ENCODE results near the gene DEGS1.
"Not testable (repeated sequence)": the region's sequence is repeated elsewhere in the genome, so short reads cannot be mapped to it uniquely, and the experiment has no call there.

DEGS1 gene

GRCh38 chr1:224189561-224189960, 6.5 kb downstream of the DEGS1 start:
- Mint-ChIP-seq H3K27me3 (ENCODE audit: low read depth) (no peaks in the 10 kb centered on the region), H3K36me3 (ENCODE audit: low read depth) (peaks cover 64% of the 10 kb centered on the region), H3K9me3 (no peaks in the 10 kb centered on the region), H3K4me1 (ENCODE audit: low read depth) (peaks cover 43% of the 10 kb centered on the region), H3K27ac (peak overlapping the region; percentile 17), H3K4me3 (no peak overlapping the region)
- no peak for DNase-seq (ENCODE audit: low spot score)

GRCh38 chr1:224192082-224192788, 9.2 kb downstream of the DEGS1 start:
- H3K36me3 Mint-ChIP-seq (ENCODE audit: low read depth) = peaks cover 51% of the 10 kb centered on the region
- no peaks in the 10 kb centered on the region for H3K27me3 Mint-ChIP-seq (ENCODE audit: low read depth)
- H3K9me3 Mint-ChIP-seq = no peaks in the 10 kb centered on the region
- no peak for DNase-seq (ENCODE audit: low spot score)
- H3K27ac Mint-ChIP-seq = peak overlapping the region; percentile 65
- H3K4me3 Mint-ChIP-seq = peak overlapping the region; percentile 32
- peaks cover 34% of the 10 kb centered on the region for H3K4me1 Mint-ChIP-seq (ENCODE audit: low read depth)

GRCh38 chr1:224193319-224193966, 10.4 kb downstream of the DEGS1 start:
- Mint-ChIP-seq H3K4me3 (no peak overlapping the region), H3K36me3 (ENCODE audit: low read depth) (peaks cover 46% of the 10 kb centered on the region), H3K4me1 (ENCODE audit: low read depth) (peaks cover 29% of the 10 kb centered on the region), H3K9me3 (no peaks in the 10 kb centered on the region), H3K27me3 (ENCODE audit: low read depth) (no peaks in the 10 kb centered on the region), H3K27ac (no peak overlapping the region)
- no peak for DNase-seq (ENCODE audit: low spot score)

- Mint-ChIP-seq H3K4me1 (ENCODE audit: low read depth) (peaks cover 16% of the 10 kb centered on the region), H3K27ac (no peak overlapping the region), H3K4me3 (no peak overlapping the region), H3K27me3 (ENCODE audit: low read depth) (no peaks in the 10 kb centered on the region), H3K9me3 (no peaks in the 10 kb centered on the region), H3K36me3 (ENCODE audit: low read depth) (peaks cover 27% of the 10 kb centered on the region)
- DNase-seq (ENCODE audit: low spot score) = no peak
Observed at GRCh38 chr1:224196813-224197600, 14.0 kb downstream of the DEGS1 start.

- peaks cover 16% of the 10 kb centered on the region for H3K36me3 Mint-ChIP-seq (ENCODE audit: low read depth)
- DNase-seq (ENCODE audit: low spot score) = no peak
- no peak overlapping the region for H3K4me3 Mint-ChIP-seq
- no peak overlapping the region for H3K27ac Mint-ChIP-seq
- no peaks in the 10 kb centered on the region for H3K9me3 Mint-ChIP-seq
- H3K4me1 Mint-ChIP-seq (ENCODE audit: low read depth) = peaks cover 9% of the 10 kb centered on the region
- H3K27me3 Mint-ChIP-seq (ENCODE audit: low read depth) = no peaks in the 10 kb centered on the region
Observed at GRCh38 chr1:224198572-224198971, 15.5 kb downstream of the DEGS1 start.

GRCh38 chr1:224199679-224200078, 16.6 kb downstream of the DEGS1 start:
- DNase-seq (ENCODE audit: low spot score) = no peak
- H3K27ac Mint-ChIP-seq = no peak overlapping the region
- no peaks in the 10 kb centered on the region for H3K9me3 Mint-ChIP-seq
- H3K36me3 Mint-ChIP-seq (ENCODE audit: low read depth) = peaks cover 8% of the 10 kb centered on the region
- no peaks in the 10 kb centered on the region for H3K27me3 Mint-ChIP-seq (ENCODE audit: low read depth)
- no peak overlapping the region for H3K4me3 Mint-ChIP-seq
- H3K4me1 Mint-ChIP-seq (ENCODE audit: low read depth) = peaks cover 9% of the 10 kb centered on the region

- Mint-ChIP-seq H3K27ac (no peak overlapping the region), H3K4me1 (ENCODE audit: low read depth) (peaks cover 12% of the 10 kb centered on the region), H3K36me3 (ENCODE audit: low read depth) (no peaks in the 10 kb centered on the region), H3K9me3 (no peaks in the 10 kb centered on the region), H3K4me3 (no peak overlapping the region), H3K27me3 (ENCODE audit: low read depth) (no peaks in the 10 kb centered on the region)
- DNase-seq (ENCODE audit: low spot score) = no peak
Observed at GRCh38 chr1:224201383-224201782, 18.3 kb downstream of the DEGS1 start.

GRCh38 chr1:224201853-224202252, 18.8 kb downstream of the DEGS1 start:
- H3K4me1 Mint-ChIP-seq (ENCODE audit: low read depth) = peaks cover 12% of the 10 kb centered on the region
- H3K4me3 Mint-ChIP-seq = no peak overlapping the region
- no peak for DNase-seq (ENCODE audit: low spot score)
- H3K27ac Mint-ChIP-seq = no peak overlapping the region
- H3K27me3 Mint-ChIP-seq (ENCODE audit: low read depth) = no peaks in the 10 kb centered on the region
- H3K36me3 Mint-ChIP-seq (ENCODE audit: low read depth) = no peaks in the 10 kb centered on the region
- no peaks in the 10 kb centered on the region for H3K9me3 Mint-ChIP-seq

- Mint-ChIP-seq H3K4me3 (no peak overlapping the region), H3K9me3 (no peaks in the 10 kb centered on the region), H3K36me3 (ENCODE audit: low read depth) (no peaks in the 10 kb centered on the region), H3K4me1 (ENCODE audit: low read depth) (peaks cover 12% of the 10 kb centered on the region), H3K27ac (no peak overlapping the region), H3K27me3 (ENCODE audit: low read depth) (no peaks in the 10 kb centered on the region)
- no peak for DNase-seq (ENCODE audit: low spot score)
Observed at GRCh38 chr1:224203243-224204016, 20.4 kb downstream of the DEGS1 start.

- Mint-ChIP-seq H3K9me3 (no peaks in the 10 kb centered on the region), H3K36me3 (ENCODE audit: low read depth) (no peaks in the 10 kb centered on the region), H3K27me3 (ENCODE audit: low read depth) (no peaks in the 10 kb centered on the region), H3K27ac (peak overlapping the region; percentile 70), H3K4me1 (ENCODE audit: low read depth) (peaks cover 12% of the 10 kb centered on the region), H3K4me3 (peak overlapping the region; percentile 64)
- peak; percentile 44 for DNase-seq (ENCODE audit: low spot score)
Observed at GRCh38 chr1:224205438-224205840, 22.4 kb downstream of the DEGS1 start.

- not testable (repeated sequence) for H3K27me3 Mint-ChIP-seq (ENCODE audit: low read depth)
- H3K4me1 Mint-ChIP-seq (ENCODE audit: low read depth) = peaks cover 12% of the 10 kb centered on the region
Observed at GRCh38 chr1:224205931-224206538, 23.0 kb downstream of the DEGS1 start.

GRCh38 chr1:224211206-224211962, 28.3 kb downstream of the DEGS1 start:
- Mint-ChIP-seq H3K27ac (no peak overlapping the region), H3K4me1 (ENCODE audit: low read depth) (peaks cover 2% of the 10 kb centered on the region), H3K4me3 (no peak overlapping the region), H3K9me3 (no peaks in the 10 kb centered on the region), H3K27me3 (ENCODE audit: low read depth) (no peaks in the 10 kb centered on the region), H3K36me3 (ENCODE audit: low read depth) (no peaks in the 10 kb centered on the region)
- DNase-seq (ENCODE audit: low spot score) = no peak

More at GRCh38 chr1:224205931-224206538, 23.0 kb downstream of the DEGS1 start:
- Mint-ChIP-seq H3K4me3 (peak overlapping the region; percentile 64), H3K27ac (peak overlapping the region; percentile 70)
- DNase-seq (ENCODE audit: low spot score); H3K9me3 Mint-ChIP-seq; H3K36me3 Mint-ChIP-seq (ENCODE audit: low read depth): not testable (repeated sequence)

- no peaks in the 10 kb centered on the region for H3K36me3 Mint-ChIP-seq (ENCODE audit: low read depth)
Observed at GRCh38 chr1:224212618-224213061, 29.6 kb downstream of the DEGS1 start.

More at GRCh38 chr1:224212618-224213061, 29.6 kb downstream of the DEGS1 start:
- Mint-ChIP-seq H3K9me3 (no peaks in the 10 kb centered on the region), H3K4me3 (no peak overlapping the region), H3K27ac (no peak overlapping the region), H3K27me3 (ENCODE audit: low read depth) (no peaks in the 10 kb centered on the region), H3K4me1 (ENCODE audit: low read depth) (peaks cover 2% of the 10 kb centered on the region)
- no peak for DNase-seq (ENCODE audit: low spot score)

All from T-helper 2 cell treated with Interferon-gamma antibody and Interleukin-4, amounts not matched to agents 5 μg/mL and 100 μg/mL, for 36 hours (primary cell).